ENCODE data around the gene C10orf88. TPM values are rescaled to one million over a fixed set of nuclear protein-coding genes. Genes with fewer than 3 reads are reported as not detected.

Gene C10orf88
- total and polyA plus RNA-seq, 2 of the 13 experiments (the other 11 are each of a cell fraction or from before 2014, with no cell fraction given): 4.6 to 11.8 TPM

- TF ChIP-seq HMGXB4 (CRISPR knock-in tag; IDR thresholded peaks at IDR 0.05; ENCODE audit: borderline replicate concordance in 1 of 2, low read depth in 1 of 2) (no peak), ZNF256 (CRISPR knock-in tag; conservative IDR thresholded peaks at IDR 0.05) (no peak), NFE2L2 (IDR thresholded peaks at IDR 0.05; ENCODE audit: low read length) (no peak), KAT8 (CRISPR knock-in tag; IDR thresholded peaks at IDR 0.05) (no peak), ZNF609 (CRISPR knock-in tag; IDR thresholded peaks at IDR 0.05; ENCODE audit: borderline replicate concordance) (no peak)
Measured at GRCh38 chr10:122988501-122988900, 34.5 kb upstream of the C10orf88 start (continued).

- BruUV-seq (replicated peaks): no TSS peak
- H3K9me3 ChIP-seq (ENCODE audit: low read length): no peaks in the 10 kb centered on the region
- in situ Hi-C loops (cut with HindIII; ENCODE audit: extremely low pct_ligation_motif_present, low pct_unique_long_range_greater_than_20kb) (no loop called here), intact Hi-C loops (cut with micrococcal nuclease; ENCODE audit: unreplicated experiment) (no loop called here)
- POLR2A ChIA-PET: interaction anchor here (1.3 kb wide), 1 partner anchor 23 kb away, joined by 4 read pairs; the partner anchor contains the start of gene ACADSB
- no peaks in the 10 kb centered on the region for H3K79me2 ChIP-seq (ENCODE audit: insufficient read depth, low read length)
- DNase-seq (ENCODE audit: low spot score) (no peak), FAIRE-seq (no peak), ATAC-seq (no peak)
- H3K9ac ChIP-seq (ENCODE audit: insufficient read depth, low read depth, low read length): no peak overlapping the region
- H2AFZ ChIP-seq (ENCODE audit: low read length): no peak overlapping the region
- no peak for TF ChIP-seq FOXK1 (CRISPR knock-in tag; IDR thresholded peaks at IDR 0.05; ENCODE audit: borderline replicate concordance, low read depth)
- TF ChIP-seq ZBTB46 (CRISPR knock-in tag; IDR thresholded peaks at IDR 0.05; ENCODE audit: borderline replicate concordance): no peak
- no peak for TF ChIP-seq ZSCAN20 (CRISPR knock-in tag; IDR thresholded peaks at IDR 0.05; ENCODE audit: borderline replicate concordance)
- 91% methylated on average over 6 of the region's 6 CpGs for WGBS (ENCODE audit: low lambda C conversion rate)
- H3K4me1 ChIP-seq (ENCODE audit: insufficient read depth, low read length): peaks cover 13% of the 10 kb centered on the region
- H3K27me3 ChIP-seq (ENCODE audit: control insufficient read depth in 1 of 2, insufficient read depth in 2 of 2, low read length in 2 of 2): no peaks in the 10 kb centered on the region
- H4K20me1 ChIP-seq (ENCODE audit: insufficient read depth, low read length): no peaks in the 10 kb centered on the region
- no peak overlapping the region for H3K4me3 ChIP-seq (replicated peaks in 1 of 3; ENCODE audit: insufficient read depth in 1 of 3, low read depth in 2 of 3, low read length in 3 of 3)
- H3K36me3 ChIP-seq (replicated peaks in 1 of 2; ENCODE audit: control insufficient read depth in 1 of 2, insufficient read depth in 2 of 2, low read length in 2 of 2): peaks cover 1 to 24% of the 10 kb centered on the region in 2 experiments; a peak in 2 of 5 replicates
- CTCF ChIA-PET (ENCODE audit: low intra/inter-chr PET ratio, low total read pairs): no interaction called here
- no peak overlapping the region for H3K4me2 ChIP-seq (ENCODE audit: low read depth, low read length)
- H3K27ac ChIP-seq (ENCODE audit: extremely low read length, insufficient read depth, low read length): no peak overlapping the region
Measured at GRCh38 chr10:122986335-122986734, 32.3 kb upstream of the C10orf88 start.

Data from HepG2 (cell line).